Choroid plexus epithelial cell (primary cell): Measurements from ENCODE around the gene ZNHIT3.

Experiments used
- DNase-seq: peaks from one replicate; pipeline ENCODE4 v3.0.0-alpha.2; 2010; ENCODE audit warnings: low read depth
- H3K4me3 ChIP-seq: 2 replicates; pipeline ENCODE4 v1.5.1; 2011; ENCODE audit warnings: low read depth, mild to moderate bottlenecking, control low read depth, low read length, moderate library complexity
- TF ChIP-seq, protein P1 (sequence below): conservative IDR thresholded peaks from 2 replicates; pipeline ENCODE4 v1.5.1; 2011; ENCODE audit warnings: low read depth, mild to moderate bottlenecking, control low read depth, inconsistent platforms, low read length, moderate library complexity

ZNHIT3 gene

DNA sequence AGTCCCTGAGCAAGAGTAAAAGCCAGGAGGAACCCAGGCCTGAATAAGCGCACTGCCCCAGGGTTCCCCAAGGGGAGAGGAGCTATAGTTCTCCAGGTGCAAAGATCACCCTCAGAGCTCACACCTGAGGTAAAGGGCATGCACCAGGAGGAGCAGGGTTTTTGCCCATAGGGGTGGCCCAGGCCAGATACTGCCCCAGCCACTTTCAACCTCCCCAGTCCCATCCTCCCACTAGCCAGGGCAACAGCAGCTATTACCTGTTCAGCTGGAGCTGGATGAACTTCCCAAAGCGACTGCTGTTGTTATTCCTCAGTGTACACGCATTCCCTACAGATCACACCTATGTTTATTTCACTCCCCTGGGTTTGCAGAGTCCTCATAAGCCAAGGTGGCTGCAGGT, 28.4 kb downstream of the ZNHIT3 start:
- no peak overlapping the region for H3K4me3 ChIP-seq
- DNase-seq: no peak
- TF ChIP-seq, protein P1, sequence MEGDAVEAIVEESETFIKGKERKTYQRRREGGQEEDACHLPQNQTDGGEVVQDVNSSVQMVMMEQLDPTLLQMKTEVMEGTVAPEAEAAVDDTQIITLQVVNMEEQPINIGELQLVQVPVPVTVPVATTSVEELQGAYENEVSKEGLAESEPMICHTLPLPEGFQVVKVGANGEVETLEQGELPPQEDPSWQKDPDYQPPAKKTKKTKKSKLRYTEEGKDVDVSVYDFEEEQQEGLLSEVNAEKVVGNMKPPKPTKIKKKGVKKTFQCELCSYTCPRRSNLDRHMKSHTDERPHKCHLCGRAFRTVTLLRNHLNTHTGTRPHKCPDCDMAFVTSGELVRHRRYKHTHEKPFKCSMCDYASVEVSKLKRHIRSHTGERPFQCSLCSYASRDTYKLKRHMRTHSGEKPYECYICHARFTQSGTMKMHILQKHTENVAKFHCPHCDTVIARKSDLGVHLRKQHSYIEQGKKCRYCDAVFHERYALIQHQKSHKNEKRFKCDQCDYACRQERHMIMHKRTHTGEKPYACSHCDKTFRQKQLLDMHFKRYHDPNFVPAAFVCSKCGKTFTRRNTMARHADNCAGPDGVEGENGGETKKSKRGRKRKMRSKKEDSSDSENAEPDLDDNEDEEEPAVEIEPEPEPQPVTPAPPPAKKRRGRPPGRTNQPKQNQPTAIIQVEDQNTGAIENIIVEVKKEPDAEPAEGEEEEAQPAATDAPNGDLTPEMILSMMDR: no peak

DNA sequence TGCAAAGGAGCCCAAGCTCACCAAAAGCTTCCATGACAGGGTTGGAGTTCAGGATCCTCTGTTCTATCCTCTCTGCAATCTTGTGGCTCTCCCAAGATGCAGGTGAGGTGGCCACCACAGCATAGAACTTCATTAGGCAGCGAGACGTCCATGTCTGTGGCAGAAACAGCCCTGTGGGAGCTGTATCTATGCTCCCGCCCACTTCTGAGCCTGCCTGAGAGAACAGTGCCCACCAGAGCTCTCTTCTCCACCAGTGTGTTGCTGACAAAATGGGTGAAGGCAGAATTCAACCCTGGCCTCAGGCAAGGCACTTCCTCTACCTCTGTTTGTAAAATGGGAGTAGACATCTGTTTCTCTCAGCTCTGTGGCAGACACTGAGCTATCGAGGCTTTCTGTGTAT, 29.4 kb downstream of the ZNHIT3 start:
- TF ChIP-seq, protein P1: no peak
- H3K4me3 ChIP-seq: no peak overlapping the region
- no peak for DNase-seq

DNA sequence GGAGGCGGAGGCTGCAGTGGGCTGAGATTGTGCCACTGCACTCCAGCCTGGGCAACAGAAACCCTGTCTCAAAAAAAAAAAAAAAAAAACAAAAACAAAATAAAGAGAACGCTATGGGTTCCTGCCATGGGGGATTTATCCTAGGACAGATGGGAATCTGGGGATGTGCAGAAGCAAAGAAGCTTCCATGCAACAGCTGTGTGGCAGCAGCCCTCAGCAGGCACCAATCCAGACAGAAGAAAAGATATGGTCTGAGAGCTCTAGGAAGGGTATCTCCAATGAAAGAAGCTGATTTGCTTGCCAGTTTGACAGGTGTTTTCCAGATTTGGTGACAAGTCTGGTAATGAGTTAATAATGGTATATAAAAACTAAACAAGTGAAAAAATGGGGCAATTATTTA, 36.6 kb downstream of the ZNHIT3 start:
- TF ChIP-seq, protein P1: no peak
- H3K4me3 ChIP-seq: no peak overlapping the region
- DNase-seq: no peak

DNA sequence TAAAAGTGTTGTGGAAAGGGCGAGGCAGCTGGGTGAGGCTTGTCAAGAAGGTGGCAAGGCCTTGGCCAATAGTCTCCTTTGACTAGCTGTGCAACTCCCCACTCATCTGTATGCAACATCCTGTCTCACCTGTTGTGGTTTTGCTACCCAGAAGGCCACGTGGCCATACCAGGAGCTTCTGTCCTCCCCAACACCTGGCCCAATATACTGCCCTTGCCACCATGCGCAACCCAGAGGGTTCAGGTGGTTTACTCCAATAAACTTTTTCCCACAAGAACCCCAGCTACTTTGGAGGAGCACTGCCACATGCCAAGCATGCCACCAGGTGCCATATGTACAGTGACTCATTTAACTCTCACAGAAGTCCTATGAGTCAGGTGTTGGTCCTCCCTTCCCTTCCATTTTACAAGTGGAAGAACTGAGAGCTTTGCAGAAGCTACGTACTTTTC, 38.0 kb downstream of the ZNHIT3 start:
- TF ChIP-seq, protein P1: no peak
- DNase-seq: no peak
- H3K4me3 ChIP-seq: no peak overlapping the region

DNA sequence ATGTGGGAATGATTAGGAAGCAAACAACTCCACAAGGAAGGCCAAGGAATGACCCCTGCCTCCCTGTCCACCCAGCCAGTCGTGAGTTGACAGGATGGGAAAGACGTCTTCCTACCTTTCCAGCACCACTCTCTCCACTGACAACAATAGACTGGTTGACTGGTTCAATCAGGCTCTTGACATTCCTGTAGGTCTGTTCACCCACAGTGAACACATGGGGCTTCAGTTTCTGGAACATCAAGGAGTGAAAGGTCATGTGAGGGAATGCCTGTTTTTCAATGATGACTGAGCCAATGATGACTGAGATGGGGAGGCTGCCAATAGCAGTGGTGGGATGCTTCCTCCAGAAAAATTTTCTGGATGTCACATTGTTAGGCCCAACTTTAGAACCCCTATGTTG, 38.6 kb downstream of the ZNHIT3 start:
- H3K4me3 ChIP-seq: no peak overlapping the region
- DNase-seq: peak; percentile 34
- TF ChIP-seq, protein P1: no peak

DNA sequence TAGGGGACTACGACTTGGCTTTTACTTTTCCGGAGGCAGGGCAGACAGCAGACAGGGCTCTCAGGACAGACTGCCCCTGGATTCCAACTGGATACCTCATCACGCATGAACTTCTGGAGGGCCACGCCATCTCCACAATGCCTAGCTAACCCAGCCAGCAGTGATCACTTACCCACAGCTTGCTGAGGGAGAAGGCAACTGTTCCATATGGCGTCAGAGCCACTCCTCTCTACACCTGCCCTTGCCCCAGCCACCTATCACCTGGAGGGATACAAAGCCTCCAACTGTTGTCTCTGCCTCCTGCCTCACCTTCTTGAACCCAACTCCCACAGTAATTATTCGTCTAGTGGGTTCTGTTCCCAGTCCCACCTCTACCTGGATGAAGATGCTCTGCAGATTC, 39.4 kb downstream of the ZNHIT3 start:
- DNase-seq: no peak
- H3K4me3 ChIP-seq: no peak overlapping the region
- TF ChIP-seq, protein P1: no peak

DNA sequence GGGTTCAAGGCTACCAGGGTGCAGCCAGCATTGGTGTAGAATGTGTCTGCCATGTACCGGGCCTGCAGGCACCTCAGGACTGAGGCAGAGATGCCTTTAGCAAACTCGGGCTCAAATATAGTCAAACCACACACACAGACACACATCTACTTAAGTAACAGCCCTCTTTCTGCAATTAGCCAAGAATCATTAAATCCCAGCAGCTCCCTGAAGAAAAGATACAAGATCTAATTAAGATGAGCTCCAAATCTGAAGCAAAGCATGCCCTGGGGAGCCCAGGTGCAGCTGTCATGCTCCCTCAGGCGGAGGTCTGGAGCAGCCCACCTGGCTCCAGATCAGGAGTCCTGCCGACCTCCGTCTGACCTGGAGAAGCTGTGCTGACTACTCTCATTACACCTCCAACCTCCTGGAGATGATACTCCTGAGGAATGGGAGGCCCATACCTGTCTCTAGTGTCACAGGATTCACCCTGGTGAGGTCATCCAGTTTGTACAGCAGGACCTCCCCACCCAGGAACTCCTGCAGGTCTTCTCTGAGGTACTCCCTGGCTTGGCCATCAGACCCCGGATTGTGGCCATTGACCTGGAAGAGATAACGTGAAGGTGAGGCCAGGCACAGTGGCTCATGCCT, 41.3 kb downstream of the ZNHIT3 start:
- no peak for DNase-seq
- TF ChIP-seq, protein P1: no peak
- H3K4me3 ChIP-seq: no peak overlapping the region
